T-helper 17 cell (primary cell): ENCODE measurements around the gene RASGRF1. TPM values are rescaled to one million over a fixed set of nuclear protein-coding genes. Genes with fewer than 3 reads are reported as not detected.

Experiments
- ATAC-seq: fragments of 150-1000 bp; cut with Tn5 transposase; 2 replicates; pipeline ENCODE4 v1.10.0; 2021; ENCODE audit warnings: mild to moderate bottlenecking, moderate library complexity
- DNase-seq, 3 donors: peaks; one replicate each; pipeline versions ENCODE4 v3.0.0 to v3.0.0-alpha.2; 2020 to 2021
- H3K9me3 ChIP-seq: one replicate; pipeline ENCODE4 v1.7.0; 2013; ENCODE audit warnings: low read length, mild to moderate bottlenecking; ENCODE audit not compliant: control insufficient read depth, poor library complexity, severe bottlenecking
- H3K27ac Mint-ChIP-seq: one replicate; pipeline ENCODE4 v1.8.0; 2022; ENCODE audit warnings: mild to moderate bottlenecking, moderate library complexity, mixed read lengths
- H3K27me3 Mint-ChIP-seq: one replicate; pipeline ENCODE4 v1.8.0; 2022; ENCODE audit warnings: mixed read lengths
- H3K36me3 Mint-ChIP-seq: one replicate; pipeline ENCODE4 v1.8.0; 2022; ENCODE audit warnings: low read depth, mixed read lengths
- H3K4me1 Mint-ChIP-seq: one replicate; pipeline ENCODE4 v1.8.0; 2022; ENCODE audit warnings: mild to moderate bottlenecking, mixed read lengths
- H3K4me3 Mint-ChIP-seq: one replicate; pipeline ENCODE4 v1.8.0; 2022; ENCODE audit warnings: mild to moderate bottlenecking, moderate library complexity, mixed read lengths
- total RNA-seq, 4 donors: library from RNA in 2 of 4; stranded (reverse) in 2 of 4; gene quantifications; one replicate each; pipeline ENCODE4 v1.2.3 and lab custom pipeline; 2022 to 2026

Gene RASGRF1
- total RNA-seq, 2 donors from 2014 or later: 0.55 TPM; not detected in 1

GRCh38 chr15:79067969-79068368 is 22.6 kb downstream of the RASGRF1 start:
- H3K27me3 Mint-ChIP-seq: peaks cover 24% of the 10 kb centered on the region
- no peak overlapping the region for H3K4me3 Mint-ChIP-seq
- H3K27ac Mint-ChIP-seq: no peak overlapping the region
- H3K4me1 Mint-ChIP-seq: peaks cover 11% of the 10 kb centered on the region
- ATAC-seq (no peak), DNase-seq (no peak)
- H3K9me3 ChIP-seq: no peaks in the 10 kb centered on the region
- H3K36me3 Mint-ChIP-seq: peaks cover 3% of the 10 kb centered on the region

- DNase-seq: no peak
- Mint-ChIP-seq H3K27me3 (peaks cover 19% of the 10 kb centered on the region), H3K4me3 (no peak overlapping the region), H3K4me1 (peaks cover 11% of the 10 kb centered on the region), H3K36me3 (peaks cover 3% of the 10 kb centered on the region), H3K27ac (no peak overlapping the region)
- no peaks in the 10 kb centered on the region for H3K9me3 ChIP-seq
- no peak for ATAC-seq
Observed at GRCh38 chr15:79067072-79067833, 23.3 kb downstream of the RASGRF1 start.

- H3K36me3 Mint-ChIP-seq: peaks cover 3% of the 10 kb centered on the region
- DNase-seq: no peak
- peaks cover 8% of the 10 kb centered on the region for H3K4me1 Mint-ChIP-seq
- no peak overlapping the region for H3K4me3 Mint-ChIP-seq
- no peaks in the 10 kb centered on the region for H3K9me3 ChIP-seq
- ATAC-seq: no peak
- H3K27me3 Mint-ChIP-seq: peaks cover 19% of the 10 kb centered on the region
- no peak overlapping the region for H3K27ac Mint-ChIP-seq
Observed at GRCh38 chr15:79066391-79067071, 24.0 kb downstream of the RASGRF1 start.

GRCh38 chr15:79065706-79066376 is 24.7 kb downstream of the RASGRF1 start:
- Mint-ChIP-seq H3K4me3 (no peak overlapping the region), H3K27me3 (peaks cover 22% of the 10 kb centered on the region), H3K27ac (no peak overlapping the region), H3K36me3 (peaks cover 3% of the 10 kb centered on the region), H3K4me1 (peaks cover 8% of the 10 kb centered on the region)
- ATAC-seq (no peak), DNase-seq (no peak)
- H3K9me3 ChIP-seq: no peaks in the 10 kb centered on the region

- no peak for DNase-seq
- peaks cover 8% of the 10 kb centered on the region for H3K4me1 Mint-ChIP-seq
- H3K9me3 ChIP-seq: no peaks in the 10 kb centered on the region
- H3K27ac Mint-ChIP-seq: no peak overlapping the region
- peaks cover 3% of the 10 kb centered on the region for H3K36me3 Mint-ChIP-seq
- no peak overlapping the region for H3K4me3 Mint-ChIP-seq
- ATAC-seq: no peak
- H3K27me3 Mint-ChIP-seq: peaks cover 25% of the 10 kb centered on the region
Observed at GRCh38 chr15:79065361-79065705, 25.2 kb downstream of the RASGRF1 start.

- no peaks in the 10 kb centered on the region for H3K9me3 ChIP-seq
- peaks cover 3% of the 10 kb centered on the region for H3K36me3 Mint-ChIP-seq
- H3K4me3 Mint-ChIP-seq: no peak overlapping the region
- peaks cover 8% of the 10 kb centered on the region for H3K4me1 Mint-ChIP-seq
- DNase-seq: no peak
- no peak for ATAC-seq
- no peak overlapping the region for H3K27ac Mint-ChIP-seq
- peaks cover 30% of the 10 kb centered on the region for H3K27me3 Mint-ChIP-seq
Observed at GRCh38 chr15:79064496-79064895, 26.1 kb downstream of the RASGRF1 start.

- ATAC-seq (no peak), DNase-seq (no peak)
- H3K36me3 Mint-ChIP-seq: peaks cover 3% of the 10 kb centered on the region
- H3K9me3 ChIP-seq: no peaks in the 10 kb centered on the region
- peaks cover 3% of the 10 kb centered on the region for H3K4me1 Mint-ChIP-seq
- no peak overlapping the region for H3K27ac Mint-ChIP-seq
- no peak overlapping the region for H3K4me3 Mint-ChIP-seq
- peaks cover 33% of the 10 kb centered on the region for H3K27me3 Mint-ChIP-seq
Observed at GRCh38 chr15:79060175-79060574, 30.4 kb downstream of the RASGRF1 start.

GRCh38 chr15:79059081-79059572 is 31.5 kb downstream of the RASGRF1 start:
- peaks cover 2% of the 10 kb centered on the region for H3K36me3 Mint-ChIP-seq
- ATAC-seq: no peak

GRCh38 chr15:79058260-79058850 is 32.2 kb downstream of the RASGRF1 start:
- no peak for ATAC-seq
- Mint-ChIP-seq H3K27me3 (peaks cover 25% of the 10 kb centered on the region), H3K4me1 (no peaks in the 10 kb centered on the region), H3K36me3 (peaks cover 1% of the 10 kb centered on the region), H3K4me3 (no peak overlapping the region), H3K27ac (no peak overlapping the region)
- no peak for DNase-seq
- H3K9me3 ChIP-seq: no peaks in the 10 kb centered on the region

More at GRCh38 chr15:79059081-79059572, 31.5 kb downstream of the RASGRF1 start:
- no peak for DNase-seq
- Mint-ChIP-seq H3K4me3 (no peak overlapping the region), H3K27ac (no peak overlapping the region), H3K27me3 (peaks cover 25% of the 10 kb centered on the region), H3K4me1 (no peaks in the 10 kb centered on the region)
- no peaks in the 10 kb centered on the region for H3K9me3 ChIP-seq

GRCh38 chr15:79057050-79057449 is 33.5 kb downstream of the RASGRF1 start:
- no peaks in the 10 kb centered on the region for H3K36me3 Mint-ChIP-seq
- no peak overlapping the region for H3K27ac Mint-ChIP-seq
- no peak for ATAC-seq
- H3K4me3 Mint-ChIP-seq: no peak overlapping the region
- H3K4me1 Mint-ChIP-seq: no peaks in the 10 kb centered on the region
- DNase-seq: no peak
- peaks cover 25% of the 10 kb centered on the region for H3K27me3 Mint-ChIP-seq
- H3K9me3 ChIP-seq: no peaks in the 10 kb centered on the region

- H3K36me3 Mint-ChIP-seq: no peaks in the 10 kb centered on the region
- H3K9me3 ChIP-seq: no peaks in the 10 kb centered on the region
- DNase-seq: no peak
- H3K27me3 Mint-ChIP-seq: peaks cover 10% of the 10 kb centered on the region
- no peaks in the 10 kb centered on the region for H3K4me1 Mint-ChIP-seq
- no peak overlapping the region for H3K4me3 Mint-ChIP-seq
- no peak for ATAC-seq
- H3K27ac Mint-ChIP-seq: no peak overlapping the region
Observed at GRCh38 chr15:79054350-79054749, 36.2 kb downstream of the RASGRF1 start.

GRCh38 chr15:79053894-79054293 is 36.7 kb downstream of the RASGRF1 start:
- H3K27ac Mint-ChIP-seq: no peak overlapping the region
- no peak for DNase-seq
- H3K4me1 Mint-ChIP-seq: no peaks in the 10 kb centered on the region
- no peaks in the 10 kb centered on the region for H3K36me3 Mint-ChIP-seq
- no peak overlapping the region for H3K4me3 Mint-ChIP-seq
- no peak for ATAC-seq
- no peaks in the 10 kb centered on the region for H3K9me3 ChIP-seq
- H3K27me3 Mint-ChIP-seq: peaks cover 10% of the 10 kb centered on the region
